HG03520 (cell line): Measurements from ENCODE around the gene NAALADL2.

Source experiments
- ATAC-seq: cut with Tn5 transposase; IDR thresholded peaks from one replicate; pipeline ENCODE4 v1.9.1; 2021; ENCODE audit warnings: mild to moderate bottlenecking, moderate library complexity; ENCODE audit not compliant: unreplicated experiment

NAALADL2 gene

GRCh38 chr3:175295248-175296130, 436.4 kb downstream of the NAALADL2 start:
- no peak for ATAC-seq

GRCh38 chr3:175297216-175297615, 438.1 kb downstream of the NAALADL2 start:
- no peak for ATAC-seq

GRCh38 chr3:175301741-175302140, 442.6 kb downstream of the NAALADL2 start:
- no peak for ATAC-seq

GRCh38 chr3:175304404-175304803, 445.3 kb downstream of the NAALADL2 start:
- ATAC-seq, result no peak

- no peak for ATAC-seq
These were observed 448.5 kb downstream of the NAALADL2 start for GRCh38 chr3:175307642-175308041.

GRCh38 chr3:175308097-175308496, 449.0 kb downstream of the NAALADL2 start:
- no peak for ATAC-seq

- no peak for ATAC-seq
These were observed 450.9 kb downstream of the NAALADL2 start for GRCh38 chr3:175310046-175310445.

GRCh38 chr3:175311404-175311803, 452.3 kb downstream of the NAALADL2 start:
- no peak for ATAC-seq

GRCh38 chr3:175311946-175312345, 452.8 kb downstream of the NAALADL2 start:
- no peak for ATAC-seq

- ATAC-seq, result no peak
These were observed 453.7 kb downstream of the NAALADL2 start for GRCh38 chr3:175312791-175313190.

GRCh38 chr3:175316799-175317198, 457.7 kb downstream of the NAALADL2 start:
- ATAC-seq, result no peak

- ATAC-seq, result no peak
These were observed 466.3 kb downstream of the NAALADL2 start for GRCh38 chr3:175325440-175325839.

- ATAC-seq, result no peak
These were observed 466.9 kb downstream of the NAALADL2 start for GRCh38 chr3:175326041-175326440.

- ATAC-seq, result no peak
These were observed 470.2 kb downstream of the NAALADL2 start for GRCh38 chr3:175329373-175329772.

- no peak for ATAC-seq
These were observed 476.1 kb downstream of the NAALADL2 start for GRCh38 chr3:175335229-175335628.

GRCh38 chr3:175336406-175337133, 477.4 kb downstream of the NAALADL2 start:
- no peak for ATAC-seq

GRCh38 chr3:175337631-175338030, 478.5 kb downstream of the NAALADL2 start:
- ATAC-seq, result no peak

- ATAC-seq, result no peak
These were observed 479.8 kb downstream of the NAALADL2 start for GRCh38 chr3:175338775-175339535.

GRCh38 chr3:175340338-175341015, 481.3 kb downstream of the NAALADL2 start:
- ATAC-seq, result no peak

GRCh38 chr3:175342196-175342595, 483.1 kb downstream of the NAALADL2 start:
- no peak for ATAC-seq

- no peak for ATAC-seq
These were observed 484.8 kb downstream of the NAALADL2 start for GRCh38 chr3:175343946-175344345.
